MCF 10A (cell line): ENCODE results near the gene SGCG. TPM values are rescaled to one million over a fixed set of nuclear protein-coding genes. Genes with fewer than 3 reads are reported as not detected.

Source experiments
- BruUV-seq: library from RNA; stranded (reverse); fragments of 400-500 nt; replicated peaks from 2 replicates; lab custom pipeline; 2021; lab: Mats Ljungman, UMichigan
- CTCF ChIA-PET: fragments of 300-600 bp; sonication (Branson Sonifier 250); formaldehyde crosslinking; extraction: SDS; loops from one replicate; lab custom pipeline; 2021; ENCODE audit warnings: antibody characterized with exemption, inconsistent platforms; lab: Yijun Ruan, JAX
- POLR2A ChIA-PET: fragments of 300-600, 350-650 bp; sonication (Branson Sonifier 250); formaldehyde crosslinking; extraction: SDS; loops from one replicate; lab custom pipeline; 2020; ENCODE audit warnings: antibody characterized with exemption, inconsistent platforms; lab: Yijun Ruan, JAX
- DNase-seq: peaks from one replicate; pipeline ENCODE4 v3.0.0-alpha.2; 2018; ENCODE audit not compliant: unreplicated experiment
- H3K27ac Mint-ChIP-seq: one replicate; pipeline ENCODE4 v1.8.0; 2022; ENCODE audit warnings: mild to moderate bottlenecking, low read depth, mixed read lengths; ENCODE audit not compliant: unreplicated experiment
- H3K27me3 Mint-ChIP-seq: one replicate; pipeline ENCODE4 v1.8.0; 2022; ENCODE audit warnings: mixed read lengths; ENCODE audit not compliant: insufficient read depth, unreplicated experiment
- H3K36me3 Mint-ChIP-seq: one replicate; pipeline ENCODE4 v1.8.0; 2022; ENCODE audit warnings: mild to moderate bottlenecking, moderate library complexity, mixed read lengths; ENCODE audit not compliant: insufficient read depth, unreplicated experiment
- H3K4me1 Mint-ChIP-seq: one replicate; pipeline ENCODE4 v1.8.0; 2022; ENCODE audit warnings: mixed read lengths; ENCODE audit not compliant: insufficient read depth, unreplicated experiment
- H3K4me3 Mint-ChIP-seq: one replicate; pipeline ENCODE4 v1.8.0; 2022; ENCODE audit warnings: mild to moderate bottlenecking, moderate library complexity, mixed read lengths; ENCODE audit not compliant: unreplicated experiment
- H3K9me3 Mint-ChIP-seq: one replicate; pipeline ENCODE4 v1.8.0; 2022; ENCODE audit warnings: mixed read lengths; ENCODE audit not compliant: unreplicated experiment
- intact Hi-C: fragments of 100-400 bp; cut with micrococcal nuclease; formaldehyde crosslinking; loops from 2 replicates; pipeline ENCODE4 v1.14.1; 2022
- total RNA-seq: library from RNA; stranded (reverse); gene quantifications from 2 replicates; pipeline ENCODE4 v1.2.3, GENCODE V29; 2022
- TF ChIP-seq, protein P1 (sequence below): fragments of 200-600 bp; IDR thresholded peaks from one replicate; pipeline ENCODE4 v1.8.0; 2022; ENCODE audit warnings: antibody characterized with exemption, mild to moderate bottlenecking; ENCODE audit not compliant: unreplicated experiment

SGCG gene
- total RNA-seq, 1 experiment from 2014 or later: not detected

DNA sequence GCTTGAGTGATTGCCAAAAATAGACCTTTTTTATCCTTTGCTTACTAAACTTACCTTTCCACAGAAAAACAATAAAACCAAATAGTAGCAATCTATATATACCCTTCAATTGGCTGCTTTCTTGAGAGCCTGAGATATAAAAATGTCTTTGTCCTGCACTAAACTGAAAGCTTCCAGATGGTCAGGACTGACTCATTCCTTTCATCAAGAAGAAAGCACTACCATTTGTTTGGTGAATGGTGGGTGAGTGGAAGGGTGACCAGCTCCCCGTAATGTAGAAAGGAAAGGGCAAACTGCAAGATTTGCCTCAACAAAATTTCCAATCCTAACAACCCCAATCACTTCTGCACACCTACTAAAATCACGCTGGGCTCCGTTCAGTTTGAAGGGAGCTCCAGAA, 184.9 kb downstream of the SGCG start:
- POLR2A ChIA-PET: no interaction called here
- CTCF ChIA-PET: no interaction called here

DNA sequence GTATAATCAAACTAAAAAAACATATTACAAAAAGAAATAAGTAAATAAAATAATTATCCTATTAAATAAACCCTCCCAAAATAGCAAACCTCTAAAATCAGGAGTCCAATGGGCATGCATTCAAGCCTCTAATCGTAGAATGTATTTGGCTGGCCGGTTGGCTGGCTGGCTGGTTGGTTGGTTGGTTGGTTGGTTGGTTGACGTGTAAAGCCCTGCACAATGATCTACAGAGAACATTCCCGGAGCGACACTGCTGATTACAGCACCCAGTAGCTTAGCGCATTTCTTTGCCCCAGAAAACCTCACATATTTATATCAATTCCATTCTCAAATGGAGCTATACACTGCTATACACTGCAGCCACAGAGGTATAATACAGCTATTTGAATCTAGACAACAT, 187.1 kb downstream of the SGCG start:
- Mint-ChIP-seq H3K9me3 (no peaks in the 10 kb centered on the region), H3K4me1 (peaks cover 6% of the 10 kb centered on the region), H3K27me3 (no peaks in the 10 kb centered on the region), H3K36me3 (peaks cover 84% of the 10 kb centered on the region), H3K27ac (no peak overlapping the region), H3K4me3 (no peak overlapping the region)
- TF ChIP-seq, protein P1, sequence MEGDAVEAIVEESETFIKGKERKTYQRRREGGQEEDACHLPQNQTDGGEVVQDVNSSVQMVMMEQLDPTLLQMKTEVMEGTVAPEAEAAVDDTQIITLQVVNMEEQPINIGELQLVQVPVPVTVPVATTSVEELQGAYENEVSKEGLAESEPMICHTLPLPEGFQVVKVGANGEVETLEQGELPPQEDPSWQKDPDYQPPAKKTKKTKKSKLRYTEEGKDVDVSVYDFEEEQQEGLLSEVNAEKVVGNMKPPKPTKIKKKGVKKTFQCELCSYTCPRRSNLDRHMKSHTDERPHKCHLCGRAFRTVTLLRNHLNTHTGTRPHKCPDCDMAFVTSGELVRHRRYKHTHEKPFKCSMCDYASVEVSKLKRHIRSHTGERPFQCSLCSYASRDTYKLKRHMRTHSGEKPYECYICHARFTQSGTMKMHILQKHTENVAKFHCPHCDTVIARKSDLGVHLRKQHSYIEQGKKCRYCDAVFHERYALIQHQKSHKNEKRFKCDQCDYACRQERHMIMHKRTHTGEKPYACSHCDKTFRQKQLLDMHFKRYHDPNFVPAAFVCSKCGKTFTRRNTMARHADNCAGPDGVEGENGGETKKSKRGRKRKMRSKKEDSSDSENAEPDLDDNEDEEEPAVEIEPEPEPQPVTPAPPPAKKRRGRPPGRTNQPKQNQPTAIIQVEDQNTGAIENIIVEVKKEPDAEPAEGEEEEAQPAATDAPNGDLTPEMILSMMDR: no peak
- no peak for DNase-seq
- CTCF ChIA-PET: interaction anchor here (0.5 to 1.2 kb wide), 3 partner anchors 23 to 522 kb away, joined by 3 to 4 read pairs (median 3); no protein-coding TSS in a partner anchor
- POLR2A ChIA-PET: no interaction called here
- intact Hi-C loops: no loop called here
- no TSS peak for BruUV-seq

More for the DNA sequence above, 184.9 kb downstream of the SGCG start:
- BruUV-seq: no TSS peak
- no peak for DNase-seq
- no peaks in the 10 kb centered on the region for H3K4me1 Mint-ChIP-seq
- H3K27ac Mint-ChIP-seq: no peak overlapping the region
- H3K9me3 Mint-ChIP-seq: no peaks in the 10 kb centered on the region
- H3K36me3 Mint-ChIP-seq: peaks cover 94% of the 10 kb centered on the region
- H3K27me3 Mint-ChIP-seq: no peaks in the 10 kb centered on the region
- H3K4me3 Mint-ChIP-seq: no peak overlapping the region
- intact Hi-C loops: no loop called here
- TF ChIP-seq, protein P1: no peak

DNA sequence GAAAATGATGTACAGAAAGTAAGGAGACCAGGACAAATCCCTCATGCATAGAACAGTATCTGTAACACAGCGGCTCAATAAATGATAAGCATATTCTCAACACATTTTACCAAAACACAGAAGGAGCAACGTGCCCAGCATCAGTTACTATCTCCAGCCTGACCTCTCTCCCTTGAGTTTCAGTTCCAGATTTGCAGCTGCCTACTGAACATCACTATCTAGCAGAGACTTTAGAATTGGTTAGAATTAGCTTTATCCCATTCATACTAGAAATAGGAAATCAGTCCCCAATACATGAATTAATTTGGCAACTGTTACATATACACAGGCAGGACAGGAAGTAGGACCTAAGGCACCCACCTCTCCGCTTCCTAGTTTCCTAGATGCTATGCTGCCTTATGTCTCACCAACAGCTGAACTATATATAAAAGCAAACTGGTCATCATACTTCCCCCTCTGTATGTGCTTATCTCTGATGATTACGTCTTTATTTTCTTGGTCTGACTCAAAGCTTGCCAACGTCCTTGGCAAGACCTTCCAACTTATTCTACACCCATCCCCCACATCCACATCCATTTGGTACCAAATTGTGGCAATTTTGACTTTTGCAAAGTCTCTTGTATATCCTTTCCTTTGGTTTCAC, 191.6 kb downstream of the SGCG start:
- Mint-ChIP-seq H3K36me3 (peaks cover 49% of the 10 kb centered on the region), H3K27ac (no peak overlapping the region), H3K9me3 (no peaks in the 10 kb centered on the region), H3K4me1 (peaks cover 17% of the 10 kb centered on the region), H3K4me3 (no peak overlapping the region), H3K27me3 (no peaks in the 10 kb centered on the region)
- BruUV-seq: no TSS peak
- TF ChIP-seq, protein P1: no peak
- no peak for DNase-seq
- intact Hi-C loops: no loop called here
- POLR2A ChIA-PET: interaction anchor here (0.5 kb wide), 1 partner anchor 1374 kb away, joined by 4 read pairs; no protein-coding TSS in a partner anchor
- CTCF ChIA-PET: interaction anchor here (0.5 kb wide), 1 partner anchor 84 kb away, joined by 3 read pairs; no protein-coding TSS in a partner anchor
